Transverse colon (tissue), 4 donors: ENCODE data around the gene PLCE1.

Experiments
- EP300 ChIP-seq: sonication (generic); formaldehyde crosslinking; IDR thresholded peaks from one replicate; pipeline ENCODE4 v1.6.1; 2017; ENCODE audit warnings: antibody characterized with exemption, low read depth
- POLR2AphosphoS5 ChIP-seq, 3 donors: sonication (generic); formaldehyde crosslinking; IDR thresholded peaks; one replicate each; pipeline ENCODE4 v1.6.1; 2016; ENCODE audit warnings: antibody characterized with exemption in 3 of 3
- TF ChIP-seq, protein P1 (sequence below), 5 experiments: fragments of 200-600 bp in 3 of 5; fragments of 450-650 bp in 2 of 5; sonication (generic) in 3 of 5; IDR thresholded peaks; 1 replicate in 2 of 5; 2 replicates in 3 of 5; pipeline ENCODE4 v1.5.1; 2016 to 2017; ENCODE audit warnings: antibody characterized with exemption in 5 of 5, inconsistent platforms in 3 of 5, mild to moderate bottlenecking in 2 of 5, moderate library complexity in 1 of 5

DNA sequence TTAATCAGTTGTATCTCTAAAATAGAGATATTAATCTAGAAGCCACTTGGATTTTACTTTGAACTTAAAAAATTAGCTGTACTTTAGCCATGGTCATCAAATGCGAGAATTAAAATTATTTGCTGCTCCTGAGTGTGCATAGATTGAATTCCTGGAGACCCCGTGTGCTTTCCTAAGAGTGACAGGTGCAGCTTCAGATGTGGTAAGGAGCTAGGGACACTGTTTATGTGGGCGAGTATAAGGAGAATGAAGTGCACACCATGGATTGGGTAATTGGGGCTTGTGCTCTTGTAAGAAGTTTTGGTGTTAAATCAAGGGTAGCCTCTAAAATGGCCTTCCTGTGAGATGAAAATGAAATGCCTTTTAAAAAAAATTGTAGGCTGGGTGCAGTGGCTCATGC is 9.8 kb downstream of the PLCE1 start:
- TF ChIP-seq EP300 (no peak), POLR2AphosphoS5 (IDR thresholded peaks at IDR 0.05) (no peak)
- TF ChIP-seq, protein P1, sequence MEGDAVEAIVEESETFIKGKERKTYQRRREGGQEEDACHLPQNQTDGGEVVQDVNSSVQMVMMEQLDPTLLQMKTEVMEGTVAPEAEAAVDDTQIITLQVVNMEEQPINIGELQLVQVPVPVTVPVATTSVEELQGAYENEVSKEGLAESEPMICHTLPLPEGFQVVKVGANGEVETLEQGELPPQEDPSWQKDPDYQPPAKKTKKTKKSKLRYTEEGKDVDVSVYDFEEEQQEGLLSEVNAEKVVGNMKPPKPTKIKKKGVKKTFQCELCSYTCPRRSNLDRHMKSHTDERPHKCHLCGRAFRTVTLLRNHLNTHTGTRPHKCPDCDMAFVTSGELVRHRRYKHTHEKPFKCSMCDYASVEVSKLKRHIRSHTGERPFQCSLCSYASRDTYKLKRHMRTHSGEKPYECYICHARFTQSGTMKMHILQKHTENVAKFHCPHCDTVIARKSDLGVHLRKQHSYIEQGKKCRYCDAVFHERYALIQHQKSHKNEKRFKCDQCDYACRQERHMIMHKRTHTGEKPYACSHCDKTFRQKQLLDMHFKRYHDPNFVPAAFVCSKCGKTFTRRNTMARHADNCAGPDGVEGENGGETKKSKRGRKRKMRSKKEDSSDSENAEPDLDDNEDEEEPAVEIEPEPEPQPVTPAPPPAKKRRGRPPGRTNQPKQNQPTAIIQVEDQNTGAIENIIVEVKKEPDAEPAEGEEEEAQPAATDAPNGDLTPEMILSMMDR (IDR thresholded peaks at IDR 0.05) = no peak
